ENCODE data around the gene LRP1B.
"Not testable (repeated sequence)": the region's sequence is repeated elsewhere in the genome, so short reads cannot be mapped to it uniquely, and the experiment has no call there.

Gene LRP1B

GRCh38 chr2:141869572-141869971, 261.2 kb downstream of the LRP1B start:
- DNase-seq: no peak

GRCh38 chr2:141863964-141864363, 266.9 kb downstream of the LRP1B start:
- DNase-seq: no peak

GRCh38 chr2:141856215-141856919, 274.4 kb downstream of the LRP1B start:
- DNase-seq: no peak

- no peak for DNase-seq
Measured at GRCh38 chr2:141848191-141848590, 282.6 kb downstream of the LRP1B start.

GRCh38 chr2:141844231-141844630, 286.6 kb downstream of the LRP1B start:
- DNase-seq: no peak

DNA sequence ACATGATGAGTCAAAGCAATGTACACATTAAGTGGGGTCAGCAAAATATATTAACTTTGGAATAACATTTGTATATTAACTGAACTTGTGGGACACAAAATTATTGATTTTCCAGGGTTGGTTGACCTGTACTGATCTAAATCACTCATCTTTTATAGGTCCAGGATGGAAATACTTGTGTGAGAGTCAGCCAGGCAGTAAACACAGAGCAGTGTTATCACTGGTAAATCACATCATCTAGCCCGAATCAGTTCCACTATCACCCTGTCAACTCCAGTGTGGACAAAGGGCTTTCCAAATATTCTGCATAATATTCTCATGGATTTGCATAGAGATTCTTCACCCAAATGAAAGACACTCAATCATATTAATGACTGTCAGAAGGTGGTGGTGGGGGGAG, 295.7 kb downstream of the LRP1B start:
- DNase-seq: no peak

DNA sequence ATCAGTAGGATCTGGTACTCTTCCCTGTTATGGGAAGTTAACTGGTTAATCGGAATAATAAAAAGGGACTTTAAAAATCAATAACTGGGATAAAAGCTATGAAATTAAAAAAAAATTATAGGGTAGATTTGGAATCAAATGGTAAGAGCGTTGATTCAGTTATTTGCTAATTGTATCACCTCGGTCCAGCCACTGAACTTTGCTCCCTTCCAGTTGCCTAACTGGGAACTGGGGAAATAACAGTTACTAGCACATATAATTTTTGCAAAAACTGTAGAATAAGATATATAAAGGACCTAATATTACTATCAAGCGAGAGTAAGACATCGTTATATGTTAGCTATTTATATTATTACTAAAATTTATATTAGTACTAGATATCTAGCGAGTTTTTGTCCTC, 302.1 kb downstream of the LRP1B start:
- DNase-seq: no peak

- no peak for DNase-seq
Measured at GRCh38 chr2:141824790-141825189, 306.0 kb downstream of the LRP1B start.

DNA sequence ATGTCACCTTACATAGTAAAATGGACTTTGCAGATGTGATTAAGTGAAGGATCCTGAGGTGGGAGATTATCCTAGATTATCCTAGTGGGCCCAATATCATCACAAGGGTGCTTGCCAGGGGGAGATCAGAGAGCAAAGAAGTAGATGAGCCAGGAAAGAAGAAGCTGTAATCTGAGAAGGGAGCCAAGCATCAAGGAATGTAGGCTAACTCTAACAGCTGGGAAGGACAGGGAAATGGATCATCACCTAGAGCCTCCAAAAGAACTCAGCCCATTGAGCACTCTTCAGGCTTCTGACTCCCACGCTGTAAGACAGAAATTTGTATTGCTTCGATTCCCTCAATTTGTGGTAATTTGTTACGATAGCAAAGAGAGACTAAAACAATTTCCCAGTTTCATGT, 309.9 kb downstream of the LRP1B start:
- no peak for DNase-seq

DNA sequence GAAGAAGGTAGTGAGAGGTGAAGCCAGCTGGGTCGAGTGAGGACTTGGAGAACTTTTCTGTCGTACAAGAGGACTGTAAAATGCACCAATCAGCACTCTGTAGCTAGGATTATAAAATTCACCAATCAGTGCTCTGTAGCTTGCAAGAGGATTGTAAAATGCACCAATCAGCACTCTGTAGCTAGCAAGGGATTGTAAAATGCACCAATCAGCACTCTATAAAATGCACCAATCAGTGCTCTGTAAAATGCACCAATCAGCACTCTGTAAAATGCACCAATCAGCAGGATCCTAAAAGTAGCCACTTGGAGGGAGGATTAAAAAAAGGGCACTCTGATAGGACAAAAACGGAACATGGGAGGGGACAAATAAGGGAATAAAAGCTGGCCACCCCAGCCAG, 315.5 kb downstream of the LRP1B start:
- not testable (repeated sequence) for DNase-seq

DNA sequence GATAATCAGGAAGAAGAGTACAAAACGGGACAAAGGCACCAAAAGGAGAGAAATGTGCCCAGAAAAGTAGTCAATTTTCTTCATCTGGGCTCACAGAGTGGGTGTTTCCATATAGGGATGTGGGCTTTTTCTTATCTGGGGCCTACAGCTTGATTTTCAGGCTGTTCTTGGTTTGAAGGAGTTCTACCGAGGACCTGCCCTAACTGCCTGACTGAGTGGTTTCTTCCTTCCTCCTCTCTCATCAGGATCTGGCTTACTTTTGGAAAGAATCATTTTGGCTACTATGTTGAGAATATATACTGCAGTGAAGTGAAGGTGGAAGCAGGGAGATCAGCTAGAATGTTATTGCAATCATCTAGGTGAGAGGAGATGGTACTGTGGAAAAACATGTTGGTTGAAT, 316.7 kb downstream of the LRP1B start:
- DNase-seq: no peak

- DNase-seq: no peak
Measured at GRCh38 chr2:141810148-141810547, 320.7 kb downstream of the LRP1B start.

GRCh38 chr2:141806090-141806489, 324.7 kb downstream of the LRP1B start:
- no peak for DNase-seq

DNA sequence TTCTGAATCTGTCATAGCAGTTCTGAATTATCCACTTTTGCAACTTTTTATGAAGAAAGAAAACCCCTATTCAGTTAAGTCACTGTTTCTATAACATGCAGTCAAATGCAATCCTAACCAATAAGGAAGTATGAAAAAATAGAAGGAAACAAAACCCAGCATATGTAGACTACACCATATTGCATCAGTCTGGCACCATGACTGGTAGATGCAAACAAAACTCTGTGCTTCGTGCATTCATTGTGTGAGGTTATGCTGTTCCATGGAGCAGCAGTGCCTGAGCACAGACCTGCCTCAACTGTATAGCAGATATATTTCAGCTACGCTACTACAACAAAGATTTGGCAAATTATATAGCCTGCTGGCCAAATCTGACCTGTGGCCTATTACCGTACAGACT, 325.5 kb downstream of the LRP1B start:
- no peak for DNase-seq

GRCh38 chr2:141796449-141796848, 334.4 kb downstream of the LRP1B start:
- no peak for DNase-seq

DNA sequence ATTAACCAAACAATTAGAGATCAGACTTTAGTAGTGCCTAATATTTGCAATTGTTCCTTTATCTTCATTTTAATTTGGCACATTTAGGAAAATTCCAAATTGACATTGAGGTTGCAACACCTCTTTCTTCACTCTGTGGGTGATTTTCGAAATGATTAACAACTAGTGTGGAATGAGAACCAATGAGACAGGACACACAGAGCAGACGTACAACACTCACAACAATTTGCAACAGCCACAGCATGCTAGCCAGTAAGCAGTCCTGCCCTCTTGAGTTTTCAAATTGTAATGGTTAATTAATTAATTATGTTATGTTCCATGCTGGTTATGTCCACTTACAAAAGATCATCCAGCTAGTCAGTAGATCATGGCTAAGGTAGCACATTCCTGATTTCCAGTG, 339.3 kb downstream of the LRP1B start:
- no peak for DNase-seq

DNA sequence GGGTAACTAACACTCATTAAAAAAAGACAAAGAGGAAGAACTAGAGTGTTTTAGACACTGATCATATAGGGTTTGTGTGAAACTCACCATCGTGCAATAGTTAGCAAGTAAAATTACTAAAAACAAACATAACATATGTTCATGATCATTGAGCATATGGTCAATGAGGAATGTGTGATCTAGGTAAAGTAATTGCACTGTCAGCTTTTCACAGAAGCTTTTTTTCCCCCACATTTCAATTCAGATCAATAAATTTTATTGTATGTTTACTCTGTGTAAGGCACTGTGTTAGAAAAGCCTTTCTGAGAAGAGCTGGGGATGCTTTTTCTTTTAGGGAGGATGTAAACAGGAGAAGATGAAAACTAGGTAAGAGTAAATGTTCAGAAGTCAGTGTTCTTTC, 348.2 kb downstream of the LRP1B start:
- no peak for DNase-seq

- no peak for DNase-seq
Measured at GRCh38 chr2:141778315-141778835, 352.4 kb downstream of the LRP1B start.

GRCh38 chr2:141770530-141770929, 360.3 kb downstream of the LRP1B start:
- no peak for DNase-seq

DNA sequence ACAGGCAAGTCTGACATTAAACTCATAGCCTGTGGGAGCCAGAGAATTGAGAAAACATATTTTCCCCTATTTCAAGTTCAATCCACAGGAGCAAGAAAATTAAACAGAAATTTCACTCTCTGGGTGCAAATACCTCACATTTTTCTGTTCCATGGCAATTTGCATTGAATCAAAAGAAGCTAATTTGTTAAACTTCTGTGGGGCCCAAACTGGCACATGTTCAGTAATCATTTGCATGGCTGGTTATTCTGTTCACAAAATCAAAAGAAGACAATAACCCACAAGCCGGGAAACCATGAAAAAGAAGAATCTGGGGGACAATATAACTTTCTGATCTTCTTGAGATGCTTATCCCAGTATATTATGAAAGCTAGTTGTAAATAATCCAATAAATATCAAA, 363.1 kb downstream of the LRP1B start:
- DNase-seq: no peak

- no peak for DNase-seq
Measured at GRCh38 chr2:141767051-141767450, 363.8 kb downstream of the LRP1B start.

DNA sequence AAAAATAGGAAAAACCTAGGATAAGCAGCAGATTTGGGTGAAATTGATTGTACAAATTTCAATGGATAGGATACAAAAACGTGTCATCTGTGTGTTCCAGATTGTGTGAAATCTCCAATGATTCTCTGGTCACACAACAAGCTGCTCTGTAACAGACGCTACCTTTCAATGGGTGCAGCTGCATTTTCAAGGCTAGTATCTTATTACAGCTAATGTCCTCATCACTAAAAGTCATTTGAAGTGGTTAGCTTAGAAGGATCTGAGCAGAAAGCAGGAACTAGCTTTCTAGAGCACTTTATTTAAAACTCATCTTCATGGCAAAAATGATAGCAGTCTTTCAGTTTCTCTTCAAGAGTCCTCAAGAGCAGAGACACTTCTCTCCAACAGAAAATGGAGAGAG, 364.6 kb downstream of the LRP1B start:
- no peak for DNase-seq

GRCh38 chr2:141748616-141749015, 382.2 kb downstream of the LRP1B start:
- no peak for DNase-seq

- no peak for DNase-seq
Measured at GRCh38 chr2:141741652-141742051, 389.2 kb downstream of the LRP1B start.
